Measurements from ENCODE around the gene CYBRD1. TPM values are rescaled to one million over a fixed set of nuclear protein-coding genes. Genes with fewer than 3 reads are reported as not detected.

The CYBRD1 gene
- total RNA-seq, 4 donors from 2014 or later = 462 to 802 (median 490) TPM

DNA sequence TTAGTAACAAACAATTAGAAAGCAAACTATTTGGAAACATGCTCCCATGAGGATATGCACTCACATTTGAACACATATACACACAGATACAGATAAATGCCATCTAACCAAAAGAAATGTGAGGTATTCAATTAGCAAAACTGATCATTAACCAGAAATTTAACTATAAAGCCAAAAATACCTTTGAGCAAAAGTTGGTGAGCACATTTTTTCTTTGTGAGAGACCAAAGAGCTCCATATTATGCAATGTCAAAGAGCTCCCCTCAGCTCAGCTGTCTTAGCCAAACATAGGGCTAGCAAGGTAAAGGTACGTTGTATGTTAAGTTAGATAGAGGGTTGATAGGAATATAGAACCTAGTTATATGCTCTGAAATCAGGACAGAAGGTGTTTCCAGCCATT, 43.8 kb downstream of the CYBRD1 start:
- no peak for TF ChIP-seq POLR2A (IDR thresholded peaks at IDR 0.05)
- no peak overlapping the region for H3K27ac ChIP-seq
- H3K27me3 ChIP-seq = no peaks in the 10 kb centered on the region
- H3K36me3 ChIP-seq = no peaks in the 10 kb centered on the region
- intact Hi-C loops (cut with DNase I) = no loop called here
- H3K4me3 ChIP-seq (replicated peaks in 1 of 3) = no peak overlapping the region
- H3K9me3 ChIP-seq = no peaks in the 10 kb centered on the region
- no peaks in the 10 kb centered on the region for H3K4me1 ChIP-seq
- no peak for DNase-seq
- whole genome bisulfite sequencing, 2 donors = 0 to 40% methylated on average over 1 of the region's 1 CpG

DNA sequence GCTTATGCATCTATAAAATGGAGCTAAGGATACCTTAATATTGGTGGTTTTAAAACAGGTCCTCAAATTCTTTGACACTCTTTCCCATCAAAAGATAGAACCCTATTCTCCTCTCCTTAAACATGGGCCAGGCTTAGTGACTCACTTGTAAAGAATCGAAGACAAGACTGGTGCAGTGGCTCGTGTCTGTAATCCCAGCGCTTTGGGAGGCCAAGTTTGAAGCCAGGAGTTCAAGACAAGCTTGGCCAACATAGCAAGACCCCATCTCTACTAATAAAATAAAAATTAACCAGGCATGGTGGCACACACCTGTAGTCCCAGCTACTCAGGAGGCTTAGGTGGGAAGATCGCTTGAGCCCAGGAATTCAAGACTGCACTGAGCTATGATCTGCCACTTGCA, 44.5 kb downstream of the CYBRD1 start:
- TF ChIP-seq, protein P1, sequence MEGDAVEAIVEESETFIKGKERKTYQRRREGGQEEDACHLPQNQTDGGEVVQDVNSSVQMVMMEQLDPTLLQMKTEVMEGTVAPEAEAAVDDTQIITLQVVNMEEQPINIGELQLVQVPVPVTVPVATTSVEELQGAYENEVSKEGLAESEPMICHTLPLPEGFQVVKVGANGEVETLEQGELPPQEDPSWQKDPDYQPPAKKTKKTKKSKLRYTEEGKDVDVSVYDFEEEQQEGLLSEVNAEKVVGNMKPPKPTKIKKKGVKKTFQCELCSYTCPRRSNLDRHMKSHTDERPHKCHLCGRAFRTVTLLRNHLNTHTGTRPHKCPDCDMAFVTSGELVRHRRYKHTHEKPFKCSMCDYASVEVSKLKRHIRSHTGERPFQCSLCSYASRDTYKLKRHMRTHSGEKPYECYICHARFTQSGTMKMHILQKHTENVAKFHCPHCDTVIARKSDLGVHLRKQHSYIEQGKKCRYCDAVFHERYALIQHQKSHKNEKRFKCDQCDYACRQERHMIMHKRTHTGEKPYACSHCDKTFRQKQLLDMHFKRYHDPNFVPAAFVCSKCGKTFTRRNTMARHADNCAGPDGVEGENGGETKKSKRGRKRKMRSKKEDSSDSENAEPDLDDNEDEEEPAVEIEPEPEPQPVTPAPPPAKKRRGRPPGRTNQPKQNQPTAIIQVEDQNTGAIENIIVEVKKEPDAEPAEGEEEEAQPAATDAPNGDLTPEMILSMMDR (IDR thresholded peaks at IDR 0.05) = no peak
- TF ChIP-seq POLR2A (IDR thresholded peaks at IDR 0.05) = no peak
- no peak for DNase-seq
- H3K27me3 ChIP-seq = no peaks in the 10 kb centered on the region
- no peaks in the 10 kb centered on the region for H3K36me3 ChIP-seq
- no peak overlapping the region for H3K27ac ChIP-seq
- H3K4me3 ChIP-seq (replicated peaks in 1 of 3) = no peak overlapping the region
- H3K4me1 ChIP-seq = no peaks in the 10 kb centered on the region
- intact Hi-C loops (cut with DNase I) = no loop called here
- no peaks in the 10 kb centered on the region for H3K9me3 ChIP-seq
- WGBS, 2 donors = 95% methylated on average over 4 of the region's 4 CpGs

DNA sequence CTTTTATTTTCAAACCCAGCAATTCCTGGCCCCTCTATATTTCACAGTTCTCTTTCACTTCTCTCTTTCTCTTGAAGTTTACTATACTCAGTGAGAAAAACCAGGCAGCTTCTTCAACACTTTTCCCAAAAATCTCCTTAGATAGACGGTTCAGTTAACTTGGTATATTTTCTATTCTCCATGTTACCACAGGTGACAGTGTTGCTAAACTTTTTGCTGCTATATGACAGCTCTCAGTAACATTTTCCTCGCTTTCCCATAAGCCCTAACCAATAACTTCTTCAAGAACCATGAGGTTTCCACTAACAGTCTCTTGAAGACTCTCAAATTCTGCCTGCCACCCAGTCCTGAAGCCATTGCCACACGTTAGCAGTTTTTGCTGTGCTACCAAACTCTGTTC, 45.8 kb downstream of the CYBRD1 start:
- DNase-seq = no peak
- H3K36me3 ChIP-seq = no peaks in the 10 kb centered on the region
- H3K27me3 ChIP-seq = no peaks in the 10 kb centered on the region
- TF ChIP-seq POLR2A (IDR thresholded peaks at IDR 0.05) = no peak
- TF ChIP-seq, protein P1 (IDR thresholded peaks at IDR 0.05) = no peak
- WGBS, 2 donors = 46 to 65% methylated on average over 3 of the region's 3 CpGs
- H3K9me3 ChIP-seq = no peaks in the 10 kb centered on the region
- H3K4me1 ChIP-seq = no peaks in the 10 kb centered on the region
- no peak overlapping the region for H3K4me3 ChIP-seq (replicated peaks in 1 of 3)
- intact Hi-C loops (cut with DNase I) = no loop called here
- H3K27ac ChIP-seq = no peak overlapping the region

DNA sequence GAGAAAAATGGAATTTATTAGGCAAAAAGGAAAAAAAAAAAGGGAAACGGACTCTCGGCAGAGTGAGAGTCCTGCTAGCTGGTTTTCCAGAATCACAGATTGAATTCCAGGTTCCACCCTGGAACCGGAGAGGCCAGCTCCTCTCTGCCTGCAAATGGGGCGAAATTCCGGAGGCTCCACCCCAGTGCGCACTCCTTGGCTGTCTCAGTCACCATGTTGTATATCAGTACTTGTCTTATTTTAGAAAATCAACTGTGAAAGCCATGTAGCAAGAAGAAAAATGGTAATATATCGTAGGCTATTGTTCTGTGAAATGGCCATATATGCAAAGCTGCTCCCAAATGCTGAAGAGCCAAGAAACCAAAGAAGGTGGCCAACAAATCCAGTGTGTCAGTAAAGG, 49.4 kb downstream of the CYBRD1 start:
- Histone ChIP-seq H3K4me1 (no peaks in the 10 kb centered on the region), H3K27ac (no peak overlapping the region), H3K36me3 (no peaks in the 10 kb centered on the region), H3K9me3 (no peaks in the 10 kb centered on the region), H3K27me3 (no peaks in the 10 kb centered on the region), H3K4me3 (replicated peaks in 1 of 3) (no peak overlapping the region)
- TF ChIP-seq, protein P1 (IDR thresholded peaks at IDR 0.05) = no peak
- TF ChIP-seq POLR2A (IDR thresholded peaks at IDR 0.05) = no peak
- WGBS, 2 donors = 72 to 77% methylated on average over 7 of the region's 7 CpGs
- DNase-seq = no peak
- intact Hi-C loops (cut with DNase I) = no loop called here

DNA sequence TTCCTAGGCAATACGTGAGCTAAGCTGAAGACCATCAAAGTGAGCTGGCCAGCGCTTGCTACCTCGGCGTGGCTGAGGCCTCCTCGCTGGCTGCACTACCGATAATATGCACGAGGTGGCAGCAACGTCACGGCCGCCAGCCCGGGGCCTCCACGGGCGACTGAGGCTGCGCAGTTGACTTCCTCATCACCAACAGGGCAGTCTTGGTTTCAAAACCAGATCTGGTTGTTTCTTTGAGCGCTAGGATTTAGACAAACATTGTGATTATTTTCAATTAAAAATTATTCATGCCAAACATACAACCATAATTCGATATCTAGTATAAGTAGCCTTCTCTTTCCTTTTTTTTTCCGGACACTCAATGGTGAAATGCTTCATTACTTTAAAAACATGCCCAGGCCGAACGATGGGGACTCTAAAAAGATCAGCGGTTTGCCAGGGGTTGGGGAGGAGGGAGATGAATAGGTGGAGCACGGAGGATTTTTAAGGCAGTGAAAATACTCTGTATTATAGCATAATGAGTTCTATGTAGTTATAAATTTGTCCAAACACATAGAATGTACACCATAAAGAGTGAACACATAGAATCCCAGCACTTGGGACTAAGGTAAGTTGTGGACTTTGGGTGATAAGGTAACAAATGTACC, 52.0 kb downstream of the CYBRD1 start:
- Histone ChIP-seq H3K27ac (no peak overlapping the region), H3K36me3 (no peaks in the 10 kb centered on the region), H3K4me1 (no peaks in the 10 kb centered on the region), H3K4me3 (replicated peaks in 1 of 3) (no peak overlapping the region), H3K9me3 (no peaks in the 10 kb centered on the region), H3K27me3 (no peaks in the 10 kb centered on the region)
- no peak for TF ChIP-seq POLR2A (IDR thresholded peaks at IDR 0.05)
- TF ChIP-seq, protein P1 (IDR thresholded peaks at IDR 0.05) = peak; percentile 90 to 99 (median 96)
- intact Hi-C loops (cut with DNase I) = no loop called here
- peak; percentile 80 to 84 for DNase-seq
- WGBS, 2 donors = 17 to 21% methylated on average over 21 of the region's 21 CpGs
